NT2/D1 (cell line): Measurements from ENCODE around the gene APOBEC3G.

Source experiments
- SUZ12 ChIP-seq: IDR thresholded peaks from 2 replicates; pipeline ENCODE4 v1.6.1; 2011; ENCODE audit not compliant: insufficient read length, insufficient read depth; ENCODE audit errors: extremely low read depth
- YY1 ChIP-seq: IDR thresholded peaks from 2 replicates; pipeline ENCODE4 v1.6.1; 2011; ENCODE audit not compliant: insufficient read length, insufficient read depth
- ZNF274 ChIP-seq: IDR thresholded peaks from 2 replicates; pipeline ENCODE4 v1.6.1; 2011; ENCODE audit warnings: mild to moderate bottlenecking, low read depth, low read length

DNA sequence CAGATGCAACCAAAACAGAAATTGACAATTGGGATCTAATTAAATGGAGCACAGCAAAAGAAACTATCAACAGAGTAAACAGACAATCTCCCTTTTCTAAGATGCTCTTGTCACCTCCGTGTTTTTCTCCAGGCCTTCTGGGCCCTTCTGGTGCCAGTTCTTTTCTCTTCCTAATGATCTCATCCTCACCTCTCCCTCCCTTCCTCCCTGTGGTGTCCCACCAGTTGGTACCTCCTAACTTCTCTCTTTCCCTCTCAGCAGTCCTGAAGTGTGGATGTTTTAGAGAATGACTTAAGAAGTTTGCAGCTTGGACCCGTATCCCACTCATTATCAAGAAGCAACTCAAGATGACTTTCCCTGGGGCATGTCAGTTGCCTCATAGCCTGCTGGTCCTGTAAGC lies 26.4 kb downstream of the APOBEC3G start:
- no peak for TF ChIP-seq ZNF274
- TF ChIP-seq YY1: no peak
- no peak for TF ChIP-seq SUZ12
